Embryonic facial prominence (tissue), 1 donor: ENCODE data around the gene LYL1.

Experiments
- DNase-seq: peaks from one replicate; pipeline ENCODE4 v3.0.0-alpha.2; 2016; ENCODE audit errors: extremely low spot score

LYL1 gene

GRCh38 chr19:13073263-13073662 lies 29.4 kb downstream of the LYL1 start:
- DNase-seq = no peak

- DNase-seq = no peak
Observed at GRCh38 chr19:13072188-13072908, 30.3 kb downstream of the LYL1 start.

- no peak for DNase-seq
Observed at GRCh38 chr19:13071444-13072187, 31.0 kb downstream of the LYL1 start.

- no peak for DNase-seq
Observed at GRCh38 chr19:13070425-13071140, 32.1 kb downstream of the LYL1 start.

GRCh38 chr19:13069415-13070359 lies 33.0 kb downstream of the LYL1 start:
- no peak for DNase-seq

GRCh38 chr19:13068085-13068846 lies 34.4 kb downstream of the LYL1 start:
- no peak for DNase-seq

- no peak for DNase-seq
Observed at GRCh38 chr19:13066933-13067807, 35.5 kb downstream of the LYL1 start.

- no peak for DNase-seq
Observed at GRCh38 chr19:13066226-13066625, 36.4 kb downstream of the LYL1 start.

GRCh38 chr19:13064092-13064489 lies 38.6 kb downstream of the LYL1 start:
- DNase-seq = no peak

GRCh38 chr19:13063461-13064091 lies 39.1 kb downstream of the LYL1 start:
- DNase-seq = no peak

- no peak for DNase-seq
Observed at GRCh38 chr19:13062317-13062716, 40.3 kb downstream of the LYL1 start.

- no peak for DNase-seq
Observed at GRCh38 chr19:13060964-13061927, 41.4 kb downstream of the LYL1 start.

GRCh38 chr19:13060233-13060963 lies 42.3 kb downstream of the LYL1 start:
- DNase-seq = no peak

- DNase-seq = no peak
Observed at GRCh38 chr19:13058951-13059660, 43.6 kb downstream of the LYL1 start.

- DNase-seq = no peak
Observed at GRCh38 chr19:13057744-13058143, 44.9 kb downstream of the LYL1 start.

GRCh38 chr19:13057147-13057572 lies 45.5 kb downstream of the LYL1 start:
- no peak for DNase-seq
